Heart right ventricle (tissue), 16 donors: ENCODE data around the gene GOLPH3L. TPM values are rescaled to one million over a fixed set of nuclear protein-coding genes. Genes with fewer than 3 reads are reported as not detected.

Experiments
- ATAC-seq, 8 donors: fragments of 200-7000 bp; cut with Tn5 transposase; one replicate each; pipeline ENCODE4 v1.9.1; 2020; ENCODE audit warnings: mild to moderate bottlenecking in 8 of 8, moderate library complexity in 8 of 8, moderate number of reproducible peaks in 1 of 8
- DNase-seq, 2 donors: peaks; one replicate each; pipeline ENCODE4 v3.0.0-alpha.2; 2020
- H3K27ac ChIP-seq, 10 donors: fragments of 200-600 bp; sonication (generic) in 2 of 10; one replicate each; pipeline versions ENCODE4 v1.5.0 to v1.8.0; 2020 to 2022; ENCODE audit warnings: mild to moderate bottlenecking in 3 of 10
- H3K27me3 ChIP-seq, 7 donors: fragments of 200-600 bp; one replicate each; pipeline ENCODE4 v1.8.0; 2021 to 2022; ENCODE audit warnings: mild to moderate bottlenecking in 2 of 7
- H3K36me3 ChIP-seq, 9 donors: fragments of 200-600 bp; sonication (generic) in 1 of 9; one replicate each; pipeline versions ENCODE4 v1.5.0 to v1.8.0; 2020 to 2022; ENCODE audit warnings: mild to moderate bottlenecking in 2 of 9
- H3K4me1 ChIP-seq, 9 donors: fragments of 200-600 bp; sonication (generic) in 1 of 9; one replicate each; pipeline versions ENCODE4 v1.5.0 to v1.8.0; 2020 to 2022; ENCODE audit warnings: mild to moderate bottlenecking in 4 of 9
- H3K4me3 ChIP-seq, 10 donors: fragments of 200-600 bp; sonication (generic) in 2 of 10; one replicate each; pipeline versions ENCODE4 v1.5.0 to v1.8.0; 2020 to 2022; ENCODE audit warnings: mild to moderate bottlenecking in 7 of 10, moderate library complexity in 2 of 10
- H3K9me3 ChIP-seq, 11 donors: fragments of 200-600 bp in 10 of 11; sonication (generic) in 2 of 11; one replicate each; pipeline versions ENCODE4 v1.5.0 to v1.8.0; 2013 to 2022; ENCODE audit warnings: mild to moderate bottlenecking in 2 of 11, control low read depth in 1 of 11, moderate library complexity in 1 of 11
- CTCF ChIP-seq, 9 donors: fragments of 200-600 bp; sonication (generic) in 2 of 9; IDR thresholded peaks; one replicate each; pipeline versions ENCODE4 v1.5.0 to v1.8.0; 2021 to 2022; ENCODE audit warnings: antibody characterized with exemption in 9 of 9, mild to moderate bottlenecking in 5 of 9, moderate library complexity in 1 of 9
- WGBS, 2 donors: extraction: QIAGEN DNeasy Blood & Tissue Kit; methylation state at CpG; one replicate each; pipeline ENCODE4 v1.1.7; 2013; ENCODE audit warnings: inconsistent platforms in 1 of 2; 5-methylcytosine and 5-hydroxymethylcytosine counted together
- intact Hi-C, 10 donors: fragments of 100-400 bp; cut with DNase I; formaldehyde crosslinking; loops; one replicate each; pipeline versions ENCODE4 v1.11.1 to v1.14.2; 2022
- polyA plus RNA-seq, 2 donors: library from polyadenylated mRNA; stranded (reverse); fragments of 200-250 nt; gene quantifications; one replicate each; pipeline ENCODE4 v1.2.3, GENCODE V29; 2013
- total RNA-seq, 10 donors: library from RNA; stranded (reverse); fragmentation: NEBNext Ultra II Directional in 3 of 10; extraction: Animal tissue kit (Norgen Biotek cat#: 25700) in 3 of 10; gene quantifications; one replicate each; pipeline versions ENCODE4 v1.2.1 to v1.2.4, GENCODE V29; 2021 to 2023
- donor health status: Arrhythmogenic right ventricular cardiomyopathy.
- donor health status: ischemic (EF 13 %, LVEDD 7.1; RV severe dilation, severe dysfunction).
- donor health status: healthy with polysubstance abuse.
- donor health status: DM: no; HTN: yes; CAD: no.
- donor health status: DM: no; HTN: no; CAD: no.
- donor health status: ischemic (EF 25% LVEDD 6.9; RV normal size, moderate dysfunction).
- donor health status: ischemic (EF 25% LVEDD 5.7; RV mildly dilated, moderate dysfunction).
- donor health status: healthy.
- donor health status: DM: yes; HTN: yes; CAD: no.
- donor health status: Ischemic cardiomyopathy.
- donor health status: ischemic (EF 35%, LVEDD 5.7; RV mildly dilated, moderate dysfunction).
- donor health status: nonischemic (EF 11% LVEDD 7.7; RV severe dilation, severe dysfunction).
- donor health status: DM: yes; HTN: yes; CAD: no.
- donor health status: PGD.
- donor health status: ischemic (EF 29% LVEDD 5.4; RV normal size, mild dysfunction).
- donor health status: nonischemic (EF 23%, LVEDD 6.1; RV moderate dilation, normal function).

The GOLPH3L gene
- total and polyA plus RNA-seq, 12 donors = 7.6 to 17.8 (median 15.0) TPM

GRCh38 chr1:150622303-150622975, 74.5 kb downstream of the GOLPH3L start:
- Histone ChIP-seq H3K27ac (peak overlapping the region; percentile 32 to 87 (median 72)), H3K27me3 (no peaks in the 10 kb centered on the region), H3K4me1 (peaks cover 8 to 64% (median 53%) of the 10 kb centered on the region in 9 donors), H3K9me3 (no peaks in the 10 kb centered on the region), H3K4me3 (no peak overlapping the region), H3K36me3 (peaks cover 0 to 96% (median 49%) of the 10 kb centered on the region in 9 donors)
- TF ChIP-seq CTCF (IDR thresholded peaks at IDR 0.05) = peak in 5 of 9 donors; percentile 7 to 43 (median 13)
- WGBS, 2 donors = 12 to 20% methylated on average over 8 of the region's 8 CpGs
- intact Hi-C loops = loop anchor here in 8 of 10 donors (2.0 to 10.0 kb wide), 6 partner anchors 45 to 352 kb away; partner anchors contain the start of genes CERS2 (in 1 of the 8) and MCL1 (in 1 of the 8)
- peak in 7 of 8 donors; percentile 36 to 69 (median 61) for ATAC-seq
- peak; percentile 34 to 66 for DNase-seq

- WGBS, 2 donors = 53 to 61% methylated on average over 8 of the region's 8 CpGs
- peak; percentile 51 to 80 (median 71) for TF ChIP-seq CTCF (IDR thresholded peaks at IDR 0.05)
These were observed 75.3 kb downstream of the GOLPH3L start for GRCh38 chr1:150621497-150622302.

GRCh38 chr1:150620919-150621318, 76.0 kb downstream of the GOLPH3L start:
- H3K36me3 ChIP-seq = peaks cover 0 to 96% (median 43%) of the 10 kb centered on the region in 9 donors
- peaks cover 8 to 64% (median 49%) of the 10 kb centered on the region in 9 donors for H3K4me1 ChIP-seq
- ATAC-seq (no peak), DNase-seq (no peak)
- H3K4me3 ChIP-seq = no peak overlapping the region
- peak overlapping the region in 9 of 10 donors; percentile 52 to 87 (median 79) for H3K27ac ChIP-seq
- no peaks in the 10 kb centered on the region for H3K9me3 ChIP-seq
- 98% methylated on average over 2 of the region's 2 CpGs for WGBS, 2 donors
- no peak for TF ChIP-seq CTCF (IDR thresholded peaks at IDR 0.05)
- intact Hi-C loops = loop anchor here in 8 of 10 donors (1.0 to 10.0 kb wide), 8 partner anchors 40 to 354 kb away; partner anchors contain the start of genes CERS2 (in 1 of the 8) and MCL1 (in 1 of the 8)
- H3K27me3 ChIP-seq = no peaks in the 10 kb centered on the region

More at GRCh38 chr1:150621497-150622302, 75.3 kb downstream of the GOLPH3L start:
- H3K9me3 ChIP-seq = no peaks in the 10 kb centered on the region
- H3K27me3 ChIP-seq = no peaks in the 10 kb centered on the region
- intact Hi-C loops = loop anchor here in 9 of 10 donors (1.0 to 10.0 kb wide), 8 partner anchors 41 to 353 kb away; partner anchors contain the start of genes CERS2 (in 1 of the 9) and MCL1 (in 1 of the 9)
- no peak overlapping the region for H3K4me3 ChIP-seq
- DNase-seq = peak in 1 of 2 donors; percentile 57
- H3K27ac ChIP-seq = peak overlapping the region; percentile 32 to 87 (median 76)
- peak in 4 of 8 donors; percentile 27 to 53 (median 38) for ATAC-seq
- H3K36me3 ChIP-seq = peaks cover 0 to 96% (median 48%) of the 10 kb centered on the region in 9 donors
- peaks cover 8 to 57% (median 49%) of the 10 kb centered on the region in 9 donors for H3K4me1 ChIP-seq
